GM21447 (cell line): ENCODE results near the gene B4GALNT2.
"Not testable (repeated sequence)": the region's sequence is repeated elsewhere in the genome, so short reads cannot be mapped to it uniquely, and the experiment has no call there.

Source experiments
- ATAC-seq: cut with Tn5 transposase; IDR thresholded peaks from one replicate; pipeline ENCODE4 v1.9.1; 2021; ENCODE audit not compliant: unreplicated experiment

Gene B4GALNT2

DNA sequence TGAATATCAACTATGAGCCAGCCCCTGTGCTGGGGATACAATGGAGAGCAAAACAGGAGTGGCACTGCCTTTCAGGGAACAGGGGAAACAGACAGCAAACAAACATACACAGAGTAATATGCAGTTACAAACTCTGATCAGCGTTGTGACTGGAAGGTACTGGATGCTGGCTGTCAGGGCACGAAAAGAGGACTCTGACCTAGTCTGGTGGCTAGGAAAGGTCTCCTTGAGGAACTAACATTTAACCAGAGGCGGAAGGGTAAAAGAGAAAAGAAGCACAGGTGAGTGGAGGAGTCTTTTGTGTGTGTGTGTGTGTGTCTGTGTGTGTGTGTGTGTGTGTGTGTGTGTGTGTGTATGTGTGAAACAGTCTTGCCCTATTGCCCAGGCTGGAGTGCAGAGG lies 12.4 kb upstream of the B4GALNT2 start:
- no peak for ATAC-seq

GRCh38 chr17:49121696-49122292 lies 10.8 kb upstream of the B4GALNT2 start:
- no peak for ATAC-seq

DNA sequence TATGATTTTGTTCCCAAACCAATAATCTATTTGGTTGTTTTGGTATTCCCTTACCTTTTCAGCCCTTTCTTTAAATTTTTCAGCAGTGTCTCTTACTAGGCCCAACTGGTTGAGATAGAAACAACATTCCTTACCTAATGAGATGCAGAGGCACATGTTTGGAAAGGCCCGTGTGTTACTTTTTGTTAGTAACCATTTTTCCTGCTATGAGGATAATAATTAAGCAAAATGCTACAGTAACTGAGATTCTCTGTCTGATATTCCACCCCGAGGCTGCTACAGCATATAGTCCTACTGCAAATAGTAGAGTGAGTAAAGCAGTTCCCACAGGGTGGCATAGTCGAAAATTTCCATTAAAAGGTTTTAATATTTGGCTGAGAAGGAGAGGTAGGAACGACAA lies 10.0 kb upstream of the B4GALNT2 start:
- no peak for ATAC-seq

DNA sequence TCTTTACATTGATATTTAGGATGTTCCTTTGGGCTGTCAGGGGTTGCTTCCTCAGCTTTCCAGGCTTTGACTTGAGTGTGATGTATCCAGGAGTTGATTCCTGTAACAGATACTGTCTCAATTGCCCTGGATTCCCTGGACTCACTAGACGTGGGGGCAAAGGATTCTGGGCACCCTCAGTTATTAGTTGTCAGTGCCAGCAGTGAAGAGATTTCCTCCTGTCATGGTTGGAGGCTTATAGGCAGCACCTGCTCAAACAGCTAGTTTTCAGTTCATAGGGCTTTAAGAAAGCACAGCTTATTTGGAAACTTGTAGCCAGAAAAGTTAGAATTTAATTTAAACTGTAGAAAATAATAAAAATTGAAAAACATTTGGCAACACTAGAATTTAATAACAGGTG lies 9.5 kb upstream of the B4GALNT2 start:
- ATAC-seq = no peak

GRCh38 chr17:49125449-49125848 lies 7.1 kb upstream of the B4GALNT2 start:
- no peak for ATAC-seq

GRCh38 chr17:49126183-49126859 lies 6.2 kb upstream of the B4GALNT2 start:
- not testable (repeated sequence) for ATAC-seq

DNA sequence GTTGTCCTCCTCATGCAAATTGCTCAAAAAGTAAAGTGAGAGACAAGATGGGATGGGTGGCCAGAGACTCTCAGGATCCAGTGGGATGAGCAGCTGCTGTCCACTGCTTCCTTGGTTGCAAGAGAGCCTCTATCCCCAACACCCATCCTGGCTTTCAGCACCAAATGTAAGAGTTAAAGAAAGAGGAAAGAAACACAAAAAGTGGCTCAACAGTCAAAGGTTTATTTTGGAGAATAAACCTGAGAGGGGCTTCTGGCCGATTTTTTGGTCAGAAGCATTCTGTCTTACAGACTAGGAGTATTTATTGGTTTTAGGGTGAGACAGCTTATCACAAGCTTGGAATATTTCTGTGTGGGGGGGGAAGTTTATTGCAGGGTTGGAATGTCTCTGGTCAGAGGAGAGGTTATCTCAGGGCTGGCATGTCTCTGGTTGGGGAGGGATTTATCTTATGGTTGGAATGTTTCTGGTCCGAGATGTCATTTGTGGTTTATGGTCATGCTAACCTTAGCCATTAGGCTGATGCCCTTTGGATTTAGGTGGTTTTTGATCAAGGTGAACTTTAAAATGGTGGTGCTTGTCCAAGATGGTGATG lies 3.1 kb upstream of the B4GALNT2 start:
- ATAC-seq = not testable (repeated sequence)

- ATAC-seq = no peak
Measured at GRCh38 chr17:49130891-49131290, 1.7 kb upstream of the B4GALNT2 start.

DNA sequence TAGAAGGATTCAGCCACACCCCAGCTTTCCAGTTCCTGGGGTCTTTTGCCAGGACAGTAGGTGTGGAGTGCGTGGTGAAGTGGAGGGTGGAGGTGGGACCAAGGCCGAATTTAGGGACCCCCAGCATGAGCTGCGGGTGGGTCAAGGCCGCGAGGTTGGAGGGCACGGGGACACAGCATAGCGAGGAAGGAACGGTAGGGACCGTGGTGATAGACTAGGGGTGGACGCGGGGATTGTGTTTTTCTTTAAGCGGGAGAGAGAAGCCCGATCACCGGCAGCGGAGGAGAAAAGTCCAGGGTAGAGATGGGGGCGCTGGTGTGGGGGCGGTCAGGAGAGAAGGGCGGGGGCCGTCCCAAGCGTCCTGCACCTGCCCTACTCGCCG lies 261 bp upstream of the B4GALNT2 start:
- no peak for ATAC-seq

DNA sequence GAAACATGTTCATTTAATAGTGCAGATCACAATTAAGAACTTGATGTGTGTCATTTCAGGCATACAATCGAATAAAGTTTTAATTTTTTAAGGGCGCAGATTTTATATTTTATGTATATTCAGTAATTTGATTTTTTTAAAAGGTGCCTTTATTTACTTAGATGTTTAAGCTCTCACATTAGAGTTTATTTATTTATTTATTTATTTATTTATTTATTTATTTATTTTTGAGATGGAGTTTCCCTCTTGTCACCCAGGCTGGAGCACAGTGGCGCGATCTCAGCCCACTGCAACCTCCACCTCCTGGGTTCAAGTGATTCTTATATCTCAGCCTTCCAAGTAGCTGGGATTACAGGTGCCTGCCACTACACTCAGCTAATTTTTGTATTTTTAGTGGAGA lies 3.8 kb downstream of the B4GALNT2 start:
- no peak for ATAC-seq

- ATAC-seq = not testable (repeated sequence)
Measured at GRCh38 chr17:49145654-49146053, 13.1 kb downstream of the B4GALNT2 start.

DNA sequence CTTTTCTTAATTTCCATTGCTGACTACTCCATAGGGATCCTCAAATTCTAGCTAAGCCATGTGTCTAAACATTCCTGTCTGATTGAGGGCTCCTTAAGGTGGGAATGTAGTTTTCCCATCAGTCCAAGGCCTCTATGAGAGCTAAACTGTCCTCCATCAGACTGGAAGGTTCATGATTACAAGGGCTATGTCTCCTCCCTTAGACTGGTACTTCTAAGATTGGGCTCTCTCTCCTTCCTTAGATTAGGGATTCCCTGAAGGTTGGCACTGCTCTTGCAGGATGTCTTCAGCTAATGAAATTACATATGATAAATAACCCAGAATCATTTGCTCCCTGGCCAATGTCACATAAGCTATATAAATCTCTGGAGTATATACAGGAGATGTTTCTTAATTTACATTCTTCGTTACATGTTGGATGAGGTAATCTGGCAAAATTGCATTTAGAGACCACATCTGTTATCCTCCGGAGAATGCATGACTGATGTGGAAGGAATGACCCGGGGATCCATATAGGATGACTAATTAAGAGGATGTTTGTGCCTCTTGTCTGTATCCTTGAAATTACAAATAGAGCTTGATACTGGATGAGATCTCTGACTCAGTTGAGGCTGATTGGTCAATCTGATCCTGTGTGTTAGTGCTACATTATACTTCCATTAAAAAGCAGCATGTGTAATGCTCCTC lies 14.2 kb downstream of the B4GALNT2 start:
- no peak for ATAC-seq

DNA sequence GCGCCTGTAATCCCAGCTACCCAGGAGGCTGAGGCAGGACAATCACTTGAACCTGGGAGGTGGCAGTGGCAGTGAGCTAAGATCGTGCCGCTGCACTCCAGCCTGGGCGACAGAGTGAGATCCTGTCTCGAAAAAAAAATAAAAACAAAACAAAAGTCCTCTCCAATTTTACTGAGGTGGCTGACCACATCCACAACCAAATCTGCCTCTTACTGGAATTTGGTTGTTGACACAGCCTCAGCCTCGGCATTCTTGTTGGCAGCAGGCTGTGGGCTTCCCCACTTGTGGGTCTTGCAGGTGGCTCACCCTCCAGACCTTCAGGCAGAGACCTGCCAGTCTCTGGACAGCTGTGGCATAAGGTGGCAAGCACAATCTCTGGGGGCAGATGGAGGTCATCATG lies 15.6 kb downstream of the B4GALNT2 start:
- no peak for ATAC-seq

DNA sequence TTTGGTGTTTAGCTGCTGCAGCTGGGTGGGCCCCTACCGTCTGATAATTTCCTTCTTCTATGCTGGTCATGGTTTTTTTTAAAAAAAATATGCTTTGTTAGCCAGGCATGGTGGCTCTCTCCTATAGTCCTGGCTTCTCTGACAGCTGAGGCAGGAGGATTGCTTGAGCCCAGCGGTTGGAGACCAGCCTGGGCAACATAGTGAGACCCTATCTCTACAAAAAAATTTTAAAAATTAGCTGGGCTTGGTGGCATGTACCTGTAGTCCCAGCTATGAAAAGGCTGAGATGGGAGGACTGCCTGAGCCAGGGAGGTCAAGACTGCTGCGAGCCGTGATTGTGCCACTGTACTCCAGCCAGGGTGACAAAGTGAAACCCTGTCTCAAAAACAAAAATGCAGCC lies 19.4 kb downstream of the B4GALNT2 start:
- ATAC-seq = no peak

GRCh38 chr17:49156256-49156655 lies 23.7 kb downstream of the B4GALNT2 start:
- no peak for ATAC-seq

- ATAC-seq = no peak
Measured at GRCh38 chr17:49157784-49158183, 25.2 kb downstream of the B4GALNT2 start.

DNA sequence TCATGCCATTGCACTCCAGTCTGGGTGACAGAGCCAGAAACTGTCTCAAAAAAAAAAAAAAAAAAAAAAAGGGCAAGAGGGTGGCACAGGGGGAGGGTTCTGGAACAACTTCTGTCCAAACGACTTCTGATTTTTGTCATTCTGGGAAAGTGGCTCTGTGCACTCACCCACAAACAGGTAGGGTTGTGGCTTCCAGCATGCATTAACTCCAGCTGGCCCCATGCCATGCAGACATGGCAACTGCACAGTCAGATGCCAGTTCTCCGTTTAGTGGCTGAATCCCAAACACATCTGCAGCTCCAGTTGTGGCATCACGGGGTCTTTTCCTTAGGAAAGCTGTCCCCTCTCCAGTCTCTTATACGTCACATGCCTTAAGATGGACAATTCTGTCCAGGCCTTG lies 30.3 kb downstream of the B4GALNT2 start:
- no peak for ATAC-seq

DNA sequence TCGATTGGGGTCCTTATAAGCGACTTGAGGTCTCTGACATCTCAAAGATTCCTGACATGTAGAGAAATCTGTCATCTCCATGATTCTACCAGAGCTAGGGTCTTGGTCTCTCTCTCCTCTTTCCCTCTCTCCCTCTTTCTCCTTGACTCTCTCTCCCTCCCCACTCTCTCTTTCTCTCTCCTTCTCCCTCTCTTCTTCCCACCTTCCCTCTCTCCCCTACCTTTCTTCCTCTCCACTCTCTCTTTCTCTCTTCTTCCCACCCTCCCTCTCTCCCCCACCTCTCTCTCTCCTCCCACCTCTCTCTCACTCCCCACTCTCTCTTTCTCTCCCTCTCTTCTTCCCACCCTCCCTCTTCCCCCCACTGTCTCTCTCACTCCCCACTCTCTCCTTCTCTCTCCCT lies 32.6 kb downstream of the B4GALNT2 start:
- no peak for ATAC-seq

DNA sequence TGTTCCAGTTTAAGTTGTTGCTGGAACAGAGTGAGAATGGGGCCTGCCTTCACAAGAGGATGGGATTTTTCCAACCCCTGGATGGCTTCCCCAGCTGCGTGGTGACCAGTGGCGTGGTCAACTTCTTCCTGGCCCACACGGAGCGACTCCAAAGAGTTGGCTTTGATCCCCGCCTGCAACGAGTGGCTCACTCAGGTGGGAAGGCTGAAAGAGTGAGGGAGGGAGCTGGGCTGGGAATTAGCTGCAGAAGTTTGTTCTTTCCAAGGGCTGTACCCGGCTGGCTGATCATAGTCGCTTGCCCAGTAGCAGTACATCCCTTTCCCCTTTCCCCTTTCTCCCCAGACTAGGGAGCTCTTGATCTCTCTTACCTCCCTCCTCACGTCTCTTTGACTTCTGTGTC lies 36.1 kb downstream of the B4GALNT2 start:
- no peak for ATAC-seq

- ATAC-seq = no peak
Measured at GRCh38 chr17:49170216-49170615, 37.6 kb downstream of the B4GALNT2 start.

- not testable (repeated sequence) for ATAC-seq
Measured at GRCh38 chr17:49170711-49171110, 38.1 kb downstream of the B4GALNT2 start.

DNA sequence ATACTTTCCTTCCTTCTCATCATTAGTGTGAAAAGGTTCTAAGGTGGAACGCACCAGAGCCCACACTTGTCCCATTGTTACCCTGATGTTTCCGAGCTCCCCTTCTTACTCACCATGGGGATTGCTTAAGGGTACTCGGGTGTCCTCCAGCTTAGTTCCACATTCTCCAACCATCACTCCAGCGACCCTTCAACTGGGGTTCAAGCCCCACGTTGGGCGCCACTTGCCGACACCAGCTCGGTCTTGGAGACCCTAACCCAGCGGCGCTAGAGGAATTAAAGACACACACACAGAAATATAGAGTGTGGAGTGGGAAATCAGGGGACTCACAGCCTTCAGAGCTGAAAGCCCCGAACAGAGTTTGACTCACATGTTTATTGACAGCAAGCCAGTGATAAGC lies 43.4 kb downstream of the B4GALNT2 start:
- not testable (repeated sequence) for ATAC-seq
